ENCODE results near the gene TNNT2.

The TNNT2 gene

GRCh38 chr1:201354901-201355295 lies 22.6 kb downstream of the TNNT2 start:
- no peak for DNase-seq

- no peak for DNase-seq
These were observed 23.2 kb downstream of the TNNT2 start for GRCh38 chr1:201354151-201354900.

- no peak for DNase-seq
These were observed 24.1 kb downstream of the TNNT2 start for GRCh38 chr1:201353186-201353940.

GRCh38 chr1:201351617-201352016 lies 25.9 kb downstream of the TNNT2 start:
- no peak for DNase-seq

GRCh38 chr1:201350884-201351283 lies 26.6 kb downstream of the TNNT2 start:
- no peak for DNase-seq

- DNase-seq = no peak
These were observed 27.1 kb downstream of the TNNT2 start for GRCh38 chr1:201350361-201350725.

GRCh38 chr1:201349092-201349491 lies 28.4 kb downstream of the TNNT2 start:
- DNase-seq = no peak

- DNase-seq = no peak
These were observed 29.3 kb downstream of the TNNT2 start for GRCh38 chr1:201348211-201348566.

- DNase-seq = no peak
These were observed 29.8 kb downstream of the TNNT2 start for GRCh38 chr1:201347498-201348210.

GRCh38 chr1:201346987-201347386 lies 30.5 kb downstream of the TNNT2 start:
- DNase-seq = no peak

GRCh38 chr1:201346337-201346939 lies 31.0 kb downstream of the TNNT2 start:
- no peak for DNase-seq

GRCh38 chr1:201345081-201345355 lies 32.5 kb downstream of the TNNT2 start:
- DNase-seq = no peak

GRCh38 chr1:201344206-201345080 lies 33.0 kb downstream of the TNNT2 start:
- DNase-seq = no peak

- no peak for DNase-seq
These were observed 36.1 kb downstream of the TNNT2 start for GRCh38 chr1:201341377-201341776.

GRCh38 chr1:201336711-201337450 lies 40.6 kb downstream of the TNNT2 start:
- DNase-seq = no peak

GRCh38 chr1:201335901-201336300 lies 41.6 kb downstream of the TNNT2 start:
- no peak for DNase-seq

- no peak for DNase-seq
These were observed 42.2 kb downstream of the TNNT2 start for GRCh38 chr1:201335174-201335870.

- no peak for DNase-seq
These were observed 42.9 kb downstream of the TNNT2 start for GRCh38 chr1:201334325-201335173.

- no peak for DNase-seq
These were observed 44.7 kb downstream of the TNNT2 start for GRCh38 chr1:201332616-201333335.

- DNase-seq = no peak
These were observed 45.5 kb downstream of the TNNT2 start for GRCh38 chr1:201332021-201332420.

Measured in activated CD8-positive, alpha-beta memory T cell treated with anti-CD3 and anti-CD28 coated beads for 24 hours (primary cell).